ENCODE data around the gene KCNQ1OT1.

KCNQ1OT1 gene

DNA sequence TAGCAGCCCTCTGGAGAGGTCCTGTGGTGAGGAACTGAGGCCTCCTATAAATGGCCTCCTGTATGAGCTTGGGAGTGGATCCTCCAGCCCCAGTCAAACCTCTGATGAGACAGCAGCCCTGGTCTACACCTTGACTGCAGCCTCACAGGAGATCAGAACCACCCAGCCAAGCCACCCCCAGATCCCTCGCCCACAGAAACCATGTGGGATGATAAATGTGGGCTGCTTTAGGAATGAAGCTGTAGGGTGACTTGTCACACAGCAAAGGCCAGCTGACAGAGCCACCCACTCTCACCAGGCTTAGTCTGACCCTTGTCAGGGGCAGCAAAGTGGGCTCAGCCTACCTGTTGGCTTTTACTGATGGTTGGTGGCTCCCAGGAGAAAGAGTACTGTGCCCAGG, 6.5 kb upstream of the KCNQ1OT1 start:
- TF ChIP-seq, protein P1, sequence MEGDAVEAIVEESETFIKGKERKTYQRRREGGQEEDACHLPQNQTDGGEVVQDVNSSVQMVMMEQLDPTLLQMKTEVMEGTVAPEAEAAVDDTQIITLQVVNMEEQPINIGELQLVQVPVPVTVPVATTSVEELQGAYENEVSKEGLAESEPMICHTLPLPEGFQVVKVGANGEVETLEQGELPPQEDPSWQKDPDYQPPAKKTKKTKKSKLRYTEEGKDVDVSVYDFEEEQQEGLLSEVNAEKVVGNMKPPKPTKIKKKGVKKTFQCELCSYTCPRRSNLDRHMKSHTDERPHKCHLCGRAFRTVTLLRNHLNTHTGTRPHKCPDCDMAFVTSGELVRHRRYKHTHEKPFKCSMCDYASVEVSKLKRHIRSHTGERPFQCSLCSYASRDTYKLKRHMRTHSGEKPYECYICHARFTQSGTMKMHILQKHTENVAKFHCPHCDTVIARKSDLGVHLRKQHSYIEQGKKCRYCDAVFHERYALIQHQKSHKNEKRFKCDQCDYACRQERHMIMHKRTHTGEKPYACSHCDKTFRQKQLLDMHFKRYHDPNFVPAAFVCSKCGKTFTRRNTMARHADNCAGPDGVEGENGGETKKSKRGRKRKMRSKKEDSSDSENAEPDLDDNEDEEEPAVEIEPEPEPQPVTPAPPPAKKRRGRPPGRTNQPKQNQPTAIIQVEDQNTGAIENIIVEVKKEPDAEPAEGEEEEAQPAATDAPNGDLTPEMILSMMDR (IDR thresholded peaks at IDR 0.05; ENCODE audit: insufficient read depth, low read depth, low read length, missing control alignments), result no peak
- DNase-seq (ENCODE audit: low read depth), result no peak
- H3K4me3 ChIP-seq (ENCODE audit: low read depth, low read length), result no peak overlapping the region

DNA sequence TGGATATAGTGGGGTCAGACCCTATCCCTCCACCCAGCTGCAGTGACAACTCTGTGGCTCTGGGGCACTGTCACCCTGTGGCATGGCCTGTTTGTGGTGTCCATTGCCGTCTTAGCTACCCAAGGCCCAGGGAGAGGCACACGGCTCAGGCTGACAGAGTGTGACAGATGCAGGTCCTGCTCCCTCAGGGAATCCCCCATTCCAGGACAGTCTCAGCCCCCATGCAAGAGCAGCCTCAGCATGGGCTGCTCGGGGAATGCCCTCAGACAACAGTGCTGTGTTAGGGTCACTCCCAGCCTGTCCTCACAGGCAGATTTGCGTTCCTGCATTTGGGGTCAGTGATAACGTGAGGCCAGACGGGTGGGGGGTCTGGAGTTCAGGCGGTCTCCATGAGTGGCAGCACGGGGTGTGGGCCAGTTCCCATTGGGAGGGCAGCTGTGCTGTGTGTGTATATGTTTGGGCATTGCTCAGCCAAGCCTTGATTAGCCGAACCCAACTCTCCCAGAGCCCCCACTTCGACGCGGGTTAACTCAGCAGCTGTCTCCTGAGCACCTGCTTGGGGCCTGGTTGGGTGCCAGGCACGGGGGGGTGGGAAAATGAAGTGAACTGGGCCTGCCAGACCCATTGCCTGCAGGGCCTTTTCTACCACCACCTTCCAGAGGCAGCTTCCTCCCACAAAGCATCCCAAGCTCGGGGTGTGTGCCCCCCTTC, 5.3 kb upstream of the KCNQ1OT1 start:
- DNase-seq (ENCODE audit: low read depth), result no peak
- TF ChIP-seq, protein P1 (IDR thresholded peaks at IDR 0.05; ENCODE audit: insufficient read depth, low read depth, low read length, missing control alignments), result no peak
- H3K4me3 ChIP-seq (ENCODE audit: low read depth, low read length), result no peak overlapping the region

DNA sequence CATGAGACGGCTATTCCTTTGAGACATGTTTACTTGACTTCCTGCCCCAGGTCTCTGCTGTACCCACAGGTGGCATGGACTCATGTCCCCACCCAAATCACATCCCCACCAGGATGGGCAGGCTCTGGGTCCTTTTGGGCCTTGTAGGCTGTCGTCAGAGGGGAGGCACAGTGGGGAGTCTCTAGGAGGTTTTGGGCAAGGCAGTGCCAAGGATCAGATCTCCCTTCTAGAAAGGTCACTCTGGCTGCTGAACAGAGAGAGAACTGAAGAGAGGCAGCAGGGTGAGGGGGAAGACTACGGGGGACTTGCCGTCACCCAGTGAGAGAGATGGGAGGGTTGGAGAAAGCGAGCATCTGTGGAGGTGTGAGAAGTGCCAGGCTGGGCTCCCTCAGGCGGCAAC, 4.6 kb upstream of the KCNQ1OT1 start:
- TF ChIP-seq, protein P1 (IDR thresholded peaks at IDR 0.05; ENCODE audit: insufficient read depth, low read depth, low read length, missing control alignments), result no peak
- DNase-seq (ENCODE audit: low read depth), result no peak
- no peak overlapping the region for H3K4me3 ChIP-seq (ENCODE audit: low read depth, low read length)

DNA sequence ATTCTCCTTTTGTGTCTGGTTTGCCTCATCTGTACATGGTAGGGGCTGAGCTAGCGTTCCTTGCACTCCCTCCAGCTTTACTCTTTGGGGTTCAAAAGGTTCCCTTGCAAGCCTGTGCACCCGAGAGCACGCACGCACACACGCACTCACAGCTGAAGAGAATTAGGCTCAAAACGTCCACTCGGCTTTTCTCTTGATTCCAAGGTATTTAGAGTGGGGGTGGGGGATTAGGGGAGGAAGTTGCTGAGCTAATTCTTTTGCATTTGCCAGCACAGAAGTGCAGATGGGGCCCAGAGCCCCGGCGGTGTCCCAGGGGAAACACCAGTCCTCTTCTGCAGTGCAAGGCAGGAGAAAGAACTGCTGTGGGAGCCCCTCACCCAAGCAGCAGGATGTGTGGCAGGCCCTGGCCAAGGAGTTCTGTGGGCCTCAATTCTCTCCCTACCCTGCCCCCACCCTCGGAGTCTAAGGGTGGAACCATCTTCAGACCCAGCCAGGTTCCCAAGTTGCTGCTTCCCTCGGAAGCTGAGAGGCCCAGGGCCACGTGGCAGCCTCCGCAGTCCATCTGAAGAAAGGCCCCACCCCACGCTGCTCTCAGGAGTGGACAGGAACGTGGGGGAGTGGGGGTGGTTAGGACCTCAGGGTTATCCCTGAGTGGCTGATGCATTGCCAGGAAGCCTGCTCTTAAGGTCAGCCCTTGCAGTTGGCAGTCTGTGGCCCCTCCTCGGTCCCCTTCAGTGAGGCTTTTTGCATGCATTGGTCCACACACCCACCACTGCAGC, 3.8 kb upstream of the KCNQ1OT1 start:
- TF ChIP-seq, protein P1 (IDR thresholded peaks at IDR 0.05; ENCODE audit: insufficient read depth, low read depth, low read length, missing control alignments), result no peak
- DNase-seq (ENCODE audit: low read depth), result no peak
- H3K4me3 ChIP-seq (ENCODE audit: low read depth, low read length), result no peak overlapping the region

DNA sequence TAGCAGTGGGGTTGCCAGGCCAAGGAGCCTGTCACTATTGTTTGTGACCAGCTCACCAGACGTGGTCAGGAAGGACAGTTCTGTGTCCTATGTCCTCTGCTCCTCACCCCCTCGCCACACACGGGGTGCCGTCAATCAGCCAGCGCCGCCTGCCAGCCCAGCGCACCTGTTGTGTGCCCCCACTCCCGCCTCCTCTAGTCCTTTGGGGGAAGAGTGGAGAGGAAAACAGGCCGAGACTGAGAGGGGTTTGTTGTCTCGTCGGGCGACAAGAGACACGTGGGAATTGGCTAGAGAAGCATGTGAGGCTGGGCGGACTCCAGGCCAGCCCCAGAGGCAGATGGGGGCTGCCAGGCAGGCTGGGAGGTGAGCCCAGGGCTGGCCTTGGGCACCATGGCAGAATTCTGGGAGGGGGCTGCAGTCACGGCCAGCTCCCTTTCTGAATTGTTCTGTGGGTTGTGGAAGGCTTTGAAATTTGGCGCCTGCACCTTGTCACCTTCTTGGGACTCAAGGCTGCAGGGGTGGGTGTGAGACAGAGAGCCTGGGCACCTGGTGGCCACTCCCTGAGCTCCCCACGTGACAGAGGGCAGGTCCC, 3.1 kb upstream of the KCNQ1OT1 start:
- TF ChIP-seq, protein P1 (IDR thresholded peaks at IDR 0.05; ENCODE audit: insufficient read depth, low read depth, low read length, missing control alignments), result no peak

GRCh38 chr11:2701898-2702434, 2.2 kb upstream of the KCNQ1OT1 start:
- no peak for DNase-seq (ENCODE audit: low read depth)
- H3K4me3 ChIP-seq (ENCODE audit: low read depth, low read length), result no peak overlapping the region
- TF ChIP-seq, protein P1 (IDR thresholded peaks at IDR 0.05; ENCODE audit: insufficient read depth, low read depth, low read length, missing control alignments), result no peak

More for the DNA sequence above, 3.1 kb upstream of the KCNQ1OT1 start:
- no peak for DNase-seq (ENCODE audit: low read depth)
- H3K4me3 ChIP-seq (ENCODE audit: low read depth, low read length), result no peak overlapping the region
